A549 (cell line): ENCODE measurements around the gene RCE1. TPM values are rescaled to one million over a fixed set of nuclear protein-coding genes. Genes with fewer than 3 reads are reported as not detected.

Source experiments
- ATAC-seq, 2 experiments: fragments of 200-7000 bp in 1 of 2; fragments of >200 bp in 1 of 2; cut with Nextera tagmentation in 1 of 2; cut with Tn5 transposase in 1 of 2; 3 replicates each; pipeline versions ENCODE4 v1.8.0 to v1.9.1; 2018 to 2020; ENCODE audit warnings: mild to moderate bottlenecking in 1 of 2, moderate library complexity in 1 of 2
- CTCF ChIA-PET: fragments of 300-600 bp; sonication (Branson Sonifier 250); formaldehyde crosslinking; extraction: SDS; loops from one replicate; lab custom pipeline; 2021; ENCODE audit warnings: antibody characterized with exemption, inconsistent platforms; lab: Yijun Ruan, JAX
- POLR2A ChIA-PET: fragments of 350-600 bp; formaldehyde crosslinking; extraction: SDS; loops from one replicate; lab custom pipeline; 2021; ENCODE audit warnings: antibody characterized with exemption, inconsistent platforms; lab: Yijun Ruan, JAX
- DNase-seq, 2 experiments: peaks; one replicate each; pipeline versions ENCODE4 v3.0.0 to v3.0.0-alpha.2; 2011 to 2016; ENCODE audit warnings: low read depth in 1 of 2, low spot score in 1 of 2
- FAIRE-seq: peaks from 2 replicates; lab custom pipeline; 2011; peaks lifted over from hg19 to GRCh38; lab: Jason Lieb, UNC
- H3K27ac ChIP-seq, 2 experiments: fragments of >200 bp; sonication (Bioruptor Twin); formaldehyde crosslinking; 3 replicates each; pipeline ENCODE4 v1.5.1; 2016 to 2017
- H3K4me1 ChIP-seq: fragments of >200 bp; sonication (Bioruptor Twin); formaldehyde crosslinking; 3 replicates; pipeline ENCODE4 v1.6.1; 2016
- H3K4me2 ChIP-seq: fragments of >200 bp; sonication (Bioruptor Twin); formaldehyde crosslinking; 3 replicates; pipeline ENCODE4 v1.6.1; 2016
- H3K4me3 ChIP-seq: fragments of >200 bp; sonication (Bioruptor Twin); formaldehyde crosslinking; 3 replicates; pipeline ENCODE4 v1.5.1; 2016
- H3K9me3 ChIP-seq: fragments of >200 bp; sonication (Bioruptor Twin); formaldehyde crosslinking; 3 replicates; pipeline ENCODE4 v1.6.1; 2016
- CHD4 ChIP-seq: fragments of 200-600 bp; sonication (generic); IDR thresholded peaks from 2 replicates; pipeline ENCODE4 v1.6.1; 2016; ENCODE audit warnings: antibody characterized with exemption, mild to moderate bottlenecking, borderline replicate concordance
- EHF ChIP-seq: fragments of 250-450 bp; sonication (Bioruptor Pico); IDR thresholded peaks from 2 replicates; pipeline ENCODE4 v1.5.0; 2020; ENCODE audit warnings: mild to moderate bottlenecking
- EHMT2 ChIP-seq: fragments of 200-600 bp; sonication (generic); IDR thresholded peaks from 2 replicates; pipeline ENCODE4 v1.6.1; 2016; ENCODE audit warnings: antibody characterized with exemption, low read depth, mild to moderate bottlenecking, moderate library complexity
- FOXS1 ChIP-seq: fragments of 250-450 bp; sonication (Bioruptor Pico); IDR thresholded peaks from 2 replicates; pipeline ENCODE4 v1.5.0; 2020; ENCODE audit warnings: mild to moderate bottlenecking, moderate library complexity
- GATA3 ChIP-seq: IDR thresholded peaks from 2 replicates; pipeline ENCODE4 v1.6.1; 2012; ENCODE audit warnings: borderline replicate concordance
- HES2 ChIP-seq: fragments of >200 bp; sonication (Bioruptor Twin); formaldehyde crosslinking; IDR thresholded peaks from 2 replicates; pipeline ENCODE4 v1.6.1; 2016
- HMGXB4 ChIP-seq: fragments of 250-450 bp; sonication (Bioruptor Pico); IDR thresholded peaks from 2 replicates; pipeline ENCODE4 v1.5.0; 2021; ENCODE audit warnings: mild to moderate bottlenecking, moderate library complexity, borderline replicate concordance
- JUN ChIP-seq, 2 experiments: fragments of >200 bp; sonication (Bioruptor Twin); formaldehyde crosslinking; IDR thresholded peaks; 2 replicates in 1 of 2; 3 replicates in 1 of 2; pipeline ENCODE4 v1.6.1; 2016 to 2017
- JUNB ChIP-seq: fragments of >200 bp; sonication (Bioruptor Twin); formaldehyde crosslinking; IDR thresholded peaks from 2 replicates; pipeline ENCODE4 v1.6.1; 2016
- KDM5A ChIP-seq: fragments of 200-600 bp; sonication (generic); IDR thresholded peaks from 2 replicates; pipeline ENCODE4 v1.6.1; 2016; ENCODE audit warnings: antibody characterized with exemption, mild to moderate bottlenecking
- MAFK ChIP-seq: fragments of 450-650 bp; IDR thresholded peaks from 2 replicates; pipeline ENCODE4 v1.6.1; 2014; ENCODE audit not compliant: partially characterized antibody
- MYC ChIP-seq: IDR thresholded peaks from 2 replicates; pipeline ENCODE4 v1.6.1; 2012; ENCODE audit warnings: mild to moderate bottlenecking, inconsistent platforms, low read length, improper control_type of control experiment, borderline replicate concordance
- NFE2L2 ChIP-seq: fragments of 150-350 bp; conservative IDR thresholded peaks from 2 replicates; pipeline ENCODE4 v1.6.1; 2014; ENCODE audit warnings: low read length
- POLR2A ChIP-seq: IDR thresholded peaks from 2 replicates; pipeline ENCODE4 v1.6.1; 2012; ENCODE audit warnings: mild to moderate bottlenecking, low read length
- POLR2AphosphoS2 ChIP-seq: conservative IDR thresholded peaks from 2 replicates; pipeline ENCODE4 v1.6.1; 2012; ENCODE audit warnings: low read length, improper control_type of control experiment, inconsistent platforms
- RAD21 ChIP-seq, 2 experiments: fragments of >200 bp in 1 of 2; sonication (Bioruptor Twin) in 1 of 2; formaldehyde crosslinking in 1 of 2; IDR thresholded peaks in 1 of 2; conservative IDR thresholded peaks in 1 of 2; 2 replicates in 1 of 2; 3 replicates in 1 of 2; pipeline ENCODE4 v1.6.1; 2012 to 2018; ENCODE audit warnings: inconsistent platforms in 1 of 2
- RARB ChIP-seq: fragments of 250-450 bp; sonication (Bioruptor Pico); IDR thresholded peaks from 2 replicates; pipeline ENCODE4 v1.8.0; 2021; ENCODE audit warnings: mild to moderate bottlenecking, moderate library complexity
- RNF2 ChIP-seq: fragments of 200-600 bp; sonication (generic); IDR thresholded peaks from 2 replicates; pipeline ENCODE4 v1.6.1; 2016; ENCODE audit warnings: low read depth, mild to moderate bottlenecking, antibody characterized with exemption, moderate library complexity, borderline replicate concordance
- SMC3 ChIP-seq: fragments of >200 bp; sonication (Bioruptor Twin); formaldehyde crosslinking; IDR thresholded peaks from 3 replicates; pipeline ENCODE4 v1.6.1; 2018; ENCODE audit warnings: inconsistent platforms
- TFCP2L1 ChIP-seq: fragments of 250-450 bp; sonication (Bioruptor Pico); IDR thresholded peaks from 2 replicates; pipeline ENCODE4 v1.5.0; 2021; ENCODE audit warnings: mild to moderate bottlenecking
- ZFP36 ChIP-seq: fragments of 450-650 bp; IDR thresholded peaks from 2 replicates; pipeline ENCODE4 v1.6.1; 2014; ENCODE audit warnings: borderline replicate concordance; ENCODE audit not compliant: partially characterized antibody
- ZNF302 ChIP-seq: fragments of 250-450 bp; sonication (Bioruptor Pico); IDR thresholded peaks from 2 replicates; pipeline ENCODE4 v1.9.0; 2021; ENCODE audit warnings: inconsistent platforms, mild to moderate bottlenecking, moderate library complexity
- WGBS: methylation state at CpG from one replicate; pipeline ENCODE4 v1.1.6; 2017; ENCODE audit errors: missing lambda C conversion rate; 5-methylcytosine and 5-hydroxymethylcytosine counted together
- polyA plus RNA-seq, 4 experiments: library from polyadenylated mRNA; depleted of rRNA in 3 of 4; stranded (reverse); fragments of >200 nt; fragmentation: RNase III in 1 of 4; extraction: RNeasy Plus Mini Kit Qiagen cat#74134 plus additional on column Dnase treatment in 1 of 4; gene quantifications; 2 replicates in 3 of 4; 3 replicates in 1 of 4; pipeline ENCODE4 v1.2.3, GENCODE V29; 2011 to 2017
- TF ChIP-seq, protein P1 (sequence below): fragments of >200 bp; sonication (Bioruptor Twin); formaldehyde crosslinking; IDR thresholded peaks from 3 replicates; pipeline ENCODE4 v1.5.1; 2016
- TF ChIP-seq, protein P2 (sequence below): IDR thresholded peaks from 2 replicates; pipeline ENCODE4 v1.6.1; 2012
- TF ChIP-seq, protein P3 (sequence below): fragments of 250-450 bp; sonication (Bioruptor Pico); IDR thresholded peaks from 2 replicates; pipeline ENCODE4 v1.5.0; 2020; ENCODE audit warnings: low read depth, mild to moderate bottlenecking, moderate library complexity
- TF ChIP-seq, protein P4 (sequence below): fragments of 450-650 bp; IDR thresholded peaks from 2 replicates; pipeline ENCODE4 v1.6.1; 2014; ENCODE audit warnings: antibody characterized with exemption

The RCE1 gene
- polyA plus RNA-seq, 2 of the 4 experiments (the other 2 are of a cell fraction): 20.3 to 23.3 TPM

- Histone ChIP-seq H3K4me2 (no peak overlapping the region), H3K27ac (peak overlapping the region in 1 of 2 experiments; percentile 39; a peak in 1 of 6 replicates), H3K4me3 (no peak overlapping the region), H3K9me3 (no peaks in the 10 kb centered on the region), H3K4me1 (peaks cover 6% of the 10 kb centered on the region)
- CTCF ChIA-PET: interaction anchor here (0.9 to 11.6 kb wide), 5 partner anchors 9 to 170 kb away, joined by 4 to 135 read pairs (median 5); partner anchors contain the start of gene C11orf86
- 87% methylated on average over 23 of the region's 23 CpGs for WGBS
- ATAC-seq (peak; percentile 2 to 26; a peak in 3 of 6 replicates), DNase-seq (no peak), FAIRE-seq (no peak)
- POLR2A ChIA-PET: no interaction called here
- no peak for TF ChIP-seq MYC
- no peak for TF ChIP-seq RAD21 (conservative IDR thresholded peaks at IDR 0.05 in 1 of 2, IDR thresholded peaks at IDR 0.05 in 1 of 2)
- TF ChIP-seq RARB (CRISPR knock-in tag): no peak
- TF ChIP-seq KDM5A: no peak
- no peak for TF ChIP-seq RNF2
- TF ChIP-seq HMGXB4: no peak
- TF ChIP-seq POLR2AphosphoS2: no peak
- no peak for TF ChIP-seq ZNF302 (CRISPR knock-in tag)
- no peak for TF ChIP-seq ZFP36
- no peak for TF ChIP-seq JUN (IDR thresholded peaks at IDR 0.05)
- no peak for TF ChIP-seq POLR2A
- TF ChIP-seq GATA3: no peak
- no peak for TF ChIP-seq SMC3
- no peak for TF ChIP-seq TFCP2L1 (CRISPR knock-in tag)
- TF ChIP-seq CHD4: no peak
- TF ChIP-seq, protein P1, sequence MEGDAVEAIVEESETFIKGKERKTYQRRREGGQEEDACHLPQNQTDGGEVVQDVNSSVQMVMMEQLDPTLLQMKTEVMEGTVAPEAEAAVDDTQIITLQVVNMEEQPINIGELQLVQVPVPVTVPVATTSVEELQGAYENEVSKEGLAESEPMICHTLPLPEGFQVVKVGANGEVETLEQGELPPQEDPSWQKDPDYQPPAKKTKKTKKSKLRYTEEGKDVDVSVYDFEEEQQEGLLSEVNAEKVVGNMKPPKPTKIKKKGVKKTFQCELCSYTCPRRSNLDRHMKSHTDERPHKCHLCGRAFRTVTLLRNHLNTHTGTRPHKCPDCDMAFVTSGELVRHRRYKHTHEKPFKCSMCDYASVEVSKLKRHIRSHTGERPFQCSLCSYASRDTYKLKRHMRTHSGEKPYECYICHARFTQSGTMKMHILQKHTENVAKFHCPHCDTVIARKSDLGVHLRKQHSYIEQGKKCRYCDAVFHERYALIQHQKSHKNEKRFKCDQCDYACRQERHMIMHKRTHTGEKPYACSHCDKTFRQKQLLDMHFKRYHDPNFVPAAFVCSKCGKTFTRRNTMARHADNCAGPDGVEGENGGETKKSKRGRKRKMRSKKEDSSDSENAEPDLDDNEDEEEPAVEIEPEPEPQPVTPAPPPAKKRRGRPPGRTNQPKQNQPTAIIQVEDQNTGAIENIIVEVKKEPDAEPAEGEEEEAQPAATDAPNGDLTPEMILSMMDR: no peak
- TF ChIP-seq, protein P2, sequence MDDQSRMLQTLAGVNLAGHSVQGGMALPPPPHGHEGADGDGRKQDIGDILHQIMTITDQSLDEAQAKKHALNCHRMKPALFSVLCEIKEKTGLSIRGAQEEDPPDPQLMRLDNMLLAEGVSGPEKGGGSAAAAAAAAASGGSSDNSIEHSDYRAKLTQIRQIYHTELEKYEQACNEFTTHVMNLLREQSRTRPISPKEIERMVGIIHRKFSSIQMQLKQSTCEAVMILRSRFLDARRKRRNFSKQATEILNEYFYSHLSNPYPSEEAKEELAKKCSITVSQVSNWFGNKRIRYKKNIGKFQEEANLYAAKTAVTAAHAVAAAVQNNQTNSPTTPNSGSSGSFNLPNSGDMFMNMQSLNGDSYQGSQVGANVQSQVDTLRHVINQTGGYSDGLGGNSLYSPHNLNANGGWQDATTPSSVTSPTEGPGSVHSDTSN: no peak
- no peak for TF ChIP-seq JUNB
- TF ChIP-seq, protein P3, sequence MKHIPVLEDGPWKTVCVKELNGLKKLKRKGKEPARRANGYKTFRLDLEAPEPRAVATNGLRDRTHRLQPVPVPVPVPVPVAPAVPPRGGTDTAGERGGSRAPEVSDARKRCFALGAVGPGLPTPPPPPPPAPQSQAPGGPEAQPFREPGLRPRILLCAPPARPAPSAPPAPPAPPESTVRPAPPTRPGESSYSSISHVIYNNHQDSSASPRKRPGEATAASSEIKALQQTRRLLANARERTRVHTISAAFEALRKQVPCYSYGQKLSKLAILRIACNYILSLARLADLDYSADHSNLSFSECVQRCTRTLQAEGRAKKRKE (CRISPR knock-in tag): no peak
- TF ChIP-seq EHMT2: no peak
These were observed 21.9 kb downstream of the RCE1 start for GRCh38 chr11:66864924-66865697.

GRCh38 chr11:66866007-66866406, 22.8 kb downstream of the RCE1 start:
- CTCF ChIA-PET: interaction anchor here (4.5 to 11.6 kb wide), 2 partner anchors 17 to 110 kb away, joined by 18 to 135 read pairs; partner anchors contain the start of gene C11orf86
- H3K9me3 ChIP-seq: no peaks in the 10 kb centered on the region
- POLR2A ChIA-PET: no interaction called here

More at GRCh38 chr11:66866007-66866406, 22.8 kb downstream of the RCE1 start:
- Histone ChIP-seq H3K4me3 (no peak overlapping the region), H3K4me2 (no peak overlapping the region), H3K27ac (no peak overlapping the region), H3K4me1 (peaks cover 6% of the 10 kb centered on the region)
- TF ChIP-seq FOXS1 (no peak), MAFK (no peak), EHF (CRISPR knock-in tag) (no peak), NFE2L2 (no peak), ZNF302 (CRISPR knock-in tag) (no peak), GATA3 (no peak), HES2 (no peak), POLR2AphosphoS2 (no peak)
- TF ChIP-seq, protein P4, sequence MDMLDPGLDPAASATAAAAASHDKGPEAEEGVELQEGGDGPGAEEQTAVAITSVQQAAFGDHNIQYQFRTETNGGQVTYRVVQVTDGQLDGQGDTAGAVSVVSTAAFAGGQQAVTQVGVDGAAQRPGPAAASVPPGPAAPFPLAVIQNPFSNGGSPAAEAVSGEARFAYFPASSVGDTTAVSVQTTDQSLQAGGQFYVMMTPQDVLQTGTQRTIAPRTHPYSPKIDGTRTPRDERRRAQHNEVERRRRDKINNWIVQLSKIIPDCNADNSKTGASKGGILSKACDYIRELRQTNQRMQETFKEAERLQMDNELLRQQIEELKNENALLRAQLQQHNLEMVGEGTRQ: no peak
- ATAC-seq: no peak
- FAIRE-seq: no peak
- DNase-seq: no peak
- WGBS: 92% methylated on average over 14 of the region's 23 CpGs
